ENCODE results near the gene CGB2.
"Not testable (repeated sequence)": the region's sequence is repeated elsewhere in the genome, so short reads cannot be mapped to it uniquely, and the experiment has no call there.

The CGB2 gene

GRCh38 chr19:49006905-49007304 is 24.8 kb upstream of the CGB2 start:
- H3K27ac ChIP-seq, result no peak overlapping the region
- DNase-seq (ENCODE audit: low read depth, low spot score), result no peak

- DNase-seq (ENCODE audit: low read depth, low spot score), result no peak
- no peak overlapping the region for H3K27ac ChIP-seq
These were observed 21.9 kb upstream of the CGB2 start for GRCh38 chr19:49009828-49010227.

- no peak overlapping the region for H3K27ac ChIP-seq
- DNase-seq (ENCODE audit: low read depth, low spot score), result no peak
These were observed 21.2 kb upstream of the CGB2 start for GRCh38 chr19:49010453-49010852.

- H3K27ac ChIP-seq, result no peak overlapping the region
- DNase-seq (ENCODE audit: low read depth, low spot score), result no peak
These were observed 20.5 kb upstream of the CGB2 start for GRCh38 chr19:49011194-49011593.

GRCh38 chr19:49014123-49014869 is 17.4 kb upstream of the CGB2 start:
- H3K27ac ChIP-seq, result no peak overlapping the region
- no peak for DNase-seq (ENCODE audit: low read depth, low spot score)

- no peak overlapping the region for H3K27ac ChIP-seq
- no peak for DNase-seq (ENCODE audit: low read depth, low spot score)
These were observed 16.8 kb upstream of the CGB2 start for GRCh38 chr19:49014870-49015255.

- no peak for DNase-seq (ENCODE audit: low read depth, low spot score)
- no peak overlapping the region for H3K27ac ChIP-seq
These were observed 15.4 kb upstream of the CGB2 start for GRCh38 chr19:49016067-49016839.

GRCh38 chr19:49017041-49017665 is 14.5 kb upstream of the CGB2 start, which contains the start of gene LHB:
Gene LHB (minus strand): TSS chr19:49017091. CDS start chr19:49017081, 10 bp downstream.
- no peak for DNase-seq (ENCODE audit: low read depth, low spot score)
- no peak within 1 kb of the TSS for H3K27ac ChIP-seq

GRCh38 chr19:49017666-49018351 is 13.9 kb upstream of the CGB2 start:
- no peak overlapping the region for H3K27ac ChIP-seq
- DNase-seq (ENCODE audit: low read depth, low spot score), result no peak

GRCh38 chr19:49018388-49019241 is 13.1 kb upstream of the CGB2 start:
- not testable (repeated sequence) for DNase-seq (ENCODE audit: low read depth, low spot score); H3K27ac ChIP-seq

- no peak for DNase-seq (ENCODE audit: low read depth, low spot score)
- H3K27ac ChIP-seq, result no peak overlapping the region
These were observed 12.3 kb upstream of the CGB2 start for GRCh38 chr19:49019242-49019932.

GRCh38 chr19:49020342-49020741 is 11.3 kb upstream of the CGB2 start:
- DNase-seq (ENCODE audit: low read depth, low spot score), result no peak
- no peak overlapping the region for H3K27ac ChIP-seq

- DNase-seq (ENCODE audit: low read depth, low spot score), result no peak
- no peak overlapping the region for H3K27ac ChIP-seq
These were observed 10.5 kb upstream of the CGB2 start for GRCh38 chr19:49020931-49021895.

- no peak overlapping the region for H3K27ac ChIP-seq
- no peak for DNase-seq (ENCODE audit: low read depth, low spot score)
These were observed 9.6 kb upstream of the CGB2 start for GRCh38 chr19:49022116-49022515.

- not testable (repeated sequence) for DNase-seq (ENCODE audit: low read depth, low spot score)
These were observed 7.5 kb upstream of the CGB2 start, which contains the start of gene CGB3 for GRCh38 chr19:49024233-49024632. Gene CGB3 (minus strand): TSS chr19:49024333. CDS start chr19:49023971, 362 bp downstream.

GRCh38 chr19:49025088-49025487 is 6.6 kb upstream of the CGB2 start:
- H3K27ac ChIP-seq; DNase-seq (ENCODE audit: low read depth, low spot score): not testable (repeated sequence)

More at GRCh38 chr19:49024233-49024632, 7.5 kb upstream of the CGB2 start, which contains the start of gene CGB3:
- H3K27ac ChIP-seq, result not testable (repeated sequence)

- H3K27ac ChIP-seq; DNase-seq (ENCODE audit: low read depth, low spot score): not testable (repeated sequence)
These were observed 6.1 kb upstream of the CGB2 start for GRCh38 chr19:49025599-49025998.

GRCh38 chr19:49028686-49029085 is 3.0 kb upstream of the CGB2 start:
- H3K27ac ChIP-seq; DNase-seq (ENCODE audit: low read depth, low spot score): not testable (repeated sequence)

Measured in epithelial cell of prostate (primary cell).